Measurements from ENCODE around the gene ZBTB7A.
"Not testable (repeated sequence)": the region's sequence is repeated elsewhere in the genome, so short reads cannot be mapped to it uniquely, and the experiment has no call there.

The ZBTB7A gene

DNA sequence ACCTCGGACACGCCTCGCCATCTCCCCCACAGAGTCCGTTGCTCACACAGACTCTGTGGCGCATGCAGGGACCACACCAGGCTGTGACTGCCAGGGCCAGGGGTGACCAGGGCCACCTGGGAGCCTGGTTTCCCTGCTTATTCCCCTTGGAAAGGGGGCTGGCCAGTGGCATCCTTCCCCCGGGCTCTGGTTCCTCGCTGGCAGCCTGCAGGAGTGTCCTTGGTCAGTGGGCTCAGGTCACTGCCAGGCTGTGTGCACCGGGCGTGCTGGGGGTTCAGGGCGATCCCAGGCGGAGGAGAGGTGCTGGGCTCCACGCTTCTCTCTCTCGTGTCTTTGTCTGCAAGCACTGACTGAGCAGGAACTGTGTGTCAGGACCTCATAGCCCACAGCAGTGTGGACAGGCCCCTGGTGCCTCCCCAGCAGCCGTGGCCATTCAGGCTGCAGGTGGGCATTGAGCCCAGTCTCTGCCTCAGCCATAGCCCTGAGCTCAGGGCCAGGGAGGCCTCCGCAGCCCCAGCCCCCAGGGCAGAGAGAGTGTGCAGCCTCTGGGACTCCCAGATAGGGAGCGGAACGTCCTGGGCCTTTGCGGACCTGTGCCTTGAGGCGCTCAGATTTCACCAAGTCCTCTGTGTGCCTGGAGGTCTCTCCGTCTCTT lies 52.7 kb downstream of the ZBTB7A start:
- DNase-seq, result no peak

DNA sequence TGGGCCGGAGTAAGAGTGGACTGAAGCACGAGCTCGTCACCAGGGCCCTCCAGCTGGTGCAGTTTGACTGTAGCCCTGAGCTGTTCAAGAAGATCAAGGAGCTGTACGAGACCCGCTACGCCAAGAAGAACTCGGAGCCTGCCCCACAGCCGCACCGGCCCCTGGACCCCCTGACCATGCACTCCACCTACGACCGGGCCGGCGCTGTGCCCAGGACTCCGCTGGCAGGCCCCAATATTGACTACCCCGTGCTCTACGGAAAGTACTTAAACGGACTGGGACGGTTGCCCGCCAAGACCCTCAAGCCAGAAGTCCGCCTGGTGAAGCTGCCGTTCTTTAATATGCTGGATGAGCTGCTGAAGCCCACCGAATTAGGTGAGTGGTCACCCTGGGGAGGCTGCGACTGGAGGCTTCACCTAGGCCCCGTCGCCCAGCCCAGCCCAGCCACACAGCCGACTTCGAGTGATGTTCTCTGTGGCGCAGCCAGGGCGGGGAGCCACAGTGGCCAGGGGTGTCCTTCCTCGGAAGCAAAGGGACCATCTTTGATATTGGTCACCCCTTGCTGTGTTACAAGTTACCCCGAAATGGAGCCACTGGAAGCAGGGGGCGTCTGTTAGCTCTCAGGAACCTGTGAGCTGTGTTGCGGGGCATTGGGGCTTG lies 53.6 kb downstream of the ZBTB7A start:
- DNase-seq, result no peak

DNA sequence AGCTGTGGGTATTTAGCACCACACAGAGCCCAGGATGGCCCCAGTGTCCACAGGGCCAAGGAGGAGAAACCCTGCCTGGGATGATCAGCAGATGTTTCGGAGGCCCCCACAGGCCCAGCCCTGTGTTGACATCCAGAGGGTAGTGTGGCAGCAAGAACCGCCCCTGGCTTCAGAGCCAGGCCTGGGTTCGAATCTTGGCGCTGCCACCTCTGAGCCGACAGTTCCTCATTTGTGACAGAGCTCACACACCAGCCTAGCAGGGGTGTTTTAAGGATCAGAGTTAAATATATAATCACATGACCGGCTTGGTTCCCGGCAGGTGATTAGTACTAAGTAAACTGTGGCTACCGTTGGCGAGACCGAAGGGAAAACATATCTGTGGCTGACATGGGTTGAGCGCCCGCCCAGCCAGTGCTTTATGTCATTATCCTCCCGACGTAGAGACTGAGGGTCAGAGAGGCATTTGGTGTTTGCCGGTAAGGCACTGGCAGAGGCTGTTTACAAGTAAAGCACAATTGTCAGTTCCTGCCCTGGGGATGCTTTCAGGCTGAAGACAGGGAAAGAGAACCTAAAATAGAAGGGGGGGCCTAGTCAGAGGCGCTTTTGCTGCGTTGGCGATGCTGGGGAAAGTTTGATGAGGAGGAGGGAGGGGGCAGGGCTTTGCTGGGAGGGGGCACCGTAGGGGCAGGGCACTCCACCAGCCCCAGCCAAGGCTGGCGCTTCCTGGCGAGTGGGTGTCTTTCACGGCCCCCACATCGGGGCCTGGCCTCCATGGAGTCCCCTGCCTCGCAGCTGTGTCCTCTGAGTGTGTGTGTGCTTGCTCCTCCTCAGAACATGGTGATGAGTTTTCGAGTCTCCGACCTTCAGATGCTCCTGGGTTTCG lies 54.4 kb downstream of the ZBTB7A start:
- DNase-seq, result peak; percentile 83

DNA sequence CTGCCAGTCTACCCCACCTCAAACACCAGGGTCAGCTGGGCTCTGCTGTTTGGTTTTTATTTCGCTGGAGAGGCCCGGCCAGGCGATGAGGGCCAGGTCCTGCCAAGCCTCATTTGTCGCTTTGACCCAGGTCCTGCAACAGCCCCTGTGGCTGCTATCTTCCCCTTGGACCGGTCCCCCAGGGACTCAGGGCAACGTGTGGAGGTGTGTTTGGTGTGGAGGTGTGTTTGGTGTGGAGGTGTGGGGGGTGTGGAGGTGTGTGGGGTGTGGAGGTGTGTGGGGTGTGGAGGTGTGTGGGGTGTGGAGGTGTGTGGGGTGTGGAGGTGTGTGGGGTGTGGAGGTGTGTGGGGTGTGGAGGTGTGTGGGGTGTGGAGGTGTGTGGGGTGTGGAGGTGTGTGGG lies 55.3 kb downstream of the ZBTB7A start:
- DNase-seq, result not testable (repeated sequence)

DNA sequence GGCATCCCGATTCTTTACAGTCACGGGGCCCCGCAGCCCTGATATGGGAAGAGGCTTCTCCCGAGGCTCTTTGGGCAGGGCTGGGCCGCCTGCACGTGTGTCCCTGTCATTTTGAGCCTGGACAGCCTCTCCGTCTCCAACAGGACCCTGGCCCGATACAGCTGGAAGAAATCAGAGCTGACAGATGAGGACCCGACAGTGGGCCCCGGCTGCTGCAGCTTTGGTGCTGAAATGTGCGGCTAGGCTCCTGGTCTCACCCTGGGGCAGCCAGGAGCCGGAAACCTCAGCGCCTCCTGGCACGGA lies 55.9 kb downstream of the ZBTB7A start:
- DNase-seq, result no peak

DNA sequence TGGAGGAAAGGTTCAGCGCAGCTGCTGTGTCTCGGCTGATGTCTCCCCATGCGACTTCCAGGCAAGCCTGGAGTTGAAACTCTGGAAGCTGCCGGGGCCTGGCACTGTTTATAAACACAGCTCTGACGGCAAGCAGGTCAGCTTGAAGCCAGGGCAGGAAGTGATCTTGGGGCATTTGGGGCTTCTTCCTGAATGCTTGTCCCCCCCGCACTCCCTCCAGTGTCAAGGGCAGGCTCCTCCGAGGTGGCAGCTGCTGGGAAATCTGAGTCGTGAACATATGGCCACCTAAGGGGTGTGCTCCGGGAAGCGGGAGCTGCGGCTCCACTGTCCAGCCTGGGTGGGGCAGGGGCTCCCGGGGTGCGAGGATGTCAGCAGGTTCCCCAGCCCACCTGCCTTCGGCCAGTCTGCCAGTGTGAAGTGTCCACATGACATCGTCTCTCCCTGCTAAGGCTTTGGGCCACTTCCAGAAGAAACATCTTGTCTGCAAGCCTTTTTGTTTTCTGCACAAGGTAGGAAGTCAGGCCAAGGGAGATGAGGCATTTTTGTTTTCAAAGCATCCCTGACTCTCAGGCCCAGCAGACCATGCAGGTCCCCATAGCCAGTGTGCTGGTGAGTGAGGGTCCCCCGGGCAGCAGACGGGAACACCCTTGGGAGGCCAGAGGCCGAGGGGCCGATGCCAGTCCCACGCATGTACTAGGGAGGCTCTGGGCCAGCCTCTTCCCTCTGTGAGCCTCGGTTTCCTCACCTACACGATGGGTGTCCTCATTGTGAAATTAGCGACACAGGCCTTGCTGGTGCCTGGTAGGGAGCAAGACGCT lies 56.5 kb downstream of the ZBTB7A start:
- no peak for DNase-seq

DNA sequence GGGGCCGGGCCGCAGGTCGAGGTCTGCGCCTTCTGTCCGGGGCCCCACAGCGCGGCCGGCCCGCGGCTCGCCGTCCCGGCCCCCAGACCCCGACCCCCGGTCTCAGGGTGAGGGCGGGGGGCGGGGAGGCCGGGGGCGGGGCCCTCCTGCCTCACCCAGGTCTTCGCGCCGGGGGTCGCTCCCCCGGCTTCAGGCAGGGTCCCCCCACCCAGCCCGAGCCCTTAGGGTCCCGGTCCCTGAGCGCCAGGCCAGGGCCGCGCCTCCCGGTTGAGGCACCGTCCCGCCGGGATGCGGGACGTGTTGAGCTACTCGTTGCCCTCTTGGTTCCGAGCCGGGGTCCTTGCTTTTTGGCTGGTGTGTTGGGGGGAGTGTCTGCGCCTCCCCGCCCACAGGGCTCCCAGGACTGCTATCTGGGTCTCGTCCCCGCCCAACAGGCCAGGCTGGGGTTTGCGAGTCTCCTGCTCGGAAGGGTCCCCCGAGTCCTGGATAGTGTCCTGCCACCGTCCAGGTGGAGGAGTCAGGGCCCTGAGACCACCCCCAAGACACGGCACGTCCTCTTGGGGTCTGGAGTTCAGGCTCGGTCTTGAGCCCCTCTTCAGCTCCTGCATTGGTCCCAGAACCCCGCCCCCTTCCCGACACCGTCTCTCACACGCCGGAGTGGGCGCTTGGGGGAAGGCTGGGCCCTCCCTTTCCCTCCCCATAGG lies 58.7 kb downstream of the ZBTB7A start:
- DNase-seq, result no peak

DNA sequence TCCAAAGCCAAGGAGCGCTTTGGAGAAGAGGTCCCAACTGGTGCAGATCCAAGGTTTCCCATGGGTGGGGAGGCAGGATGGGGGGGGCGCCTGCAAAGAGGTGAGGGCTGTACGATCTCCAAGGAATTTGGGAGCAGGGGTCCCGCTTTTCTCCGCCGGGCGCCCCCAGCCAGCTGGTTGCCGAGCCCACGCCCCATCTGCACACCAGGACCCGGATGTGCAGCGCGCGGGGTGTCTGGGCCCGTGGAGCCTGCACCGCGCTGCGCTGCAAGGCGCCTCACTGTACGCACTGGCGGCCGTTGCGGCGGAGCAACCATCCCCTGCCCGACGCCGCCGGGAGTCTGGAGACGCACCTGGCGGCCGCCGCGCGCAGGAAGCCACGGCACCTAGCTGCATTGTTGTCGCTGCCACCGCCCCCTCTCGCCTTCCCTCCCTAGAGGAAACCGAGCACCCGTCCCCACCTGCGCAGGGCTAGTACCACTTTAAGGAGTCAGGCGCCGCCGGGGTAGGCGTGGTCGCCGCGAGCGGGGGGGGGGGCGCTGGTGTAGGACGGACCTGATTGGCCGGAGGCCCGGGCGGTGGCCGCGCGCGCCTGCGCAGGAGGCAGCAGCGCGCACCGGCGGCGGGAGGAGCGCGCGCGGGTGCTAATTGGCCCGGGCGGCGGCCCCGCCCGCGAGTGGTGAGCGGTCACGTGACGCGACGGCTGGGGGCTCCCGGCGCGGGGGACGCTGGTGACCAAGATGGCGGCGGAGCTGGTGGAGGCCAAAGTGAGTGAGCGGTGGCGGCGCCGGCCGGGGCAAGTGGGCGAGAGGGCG lies 59.5 kb downstream of the ZBTB7A start, which contains the start of gene PIAS4:
Gene PIAS4 (plus strand): TSS at position 716 of the 815 bp plus-strand sequence. CDS start 25 bp downstream, at position 741.
- peak; percentile 98 for DNase-seq

DNA sequence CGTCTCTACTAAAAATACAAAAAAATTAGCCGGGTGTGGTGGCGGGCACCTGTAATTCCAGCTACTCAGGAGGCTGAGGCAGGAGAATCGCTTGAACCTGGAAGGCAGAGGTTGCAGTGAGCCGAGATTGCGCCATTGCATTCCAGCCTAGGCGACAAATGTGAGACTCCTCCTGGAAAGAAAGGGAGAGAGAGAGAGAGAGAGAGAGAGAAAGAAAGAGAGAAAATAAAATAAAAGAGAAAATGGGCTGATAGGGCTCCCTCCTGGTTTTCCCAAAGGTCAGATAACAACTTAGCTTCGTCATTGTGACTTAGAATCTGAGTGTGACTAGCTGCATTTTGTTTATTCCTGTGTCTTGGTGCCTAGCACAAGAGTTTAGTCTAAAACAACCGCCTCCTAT lies 61.3 kb downstream of the ZBTB7A start:
- not testable (repeated sequence) for DNase-seq

DNA sequence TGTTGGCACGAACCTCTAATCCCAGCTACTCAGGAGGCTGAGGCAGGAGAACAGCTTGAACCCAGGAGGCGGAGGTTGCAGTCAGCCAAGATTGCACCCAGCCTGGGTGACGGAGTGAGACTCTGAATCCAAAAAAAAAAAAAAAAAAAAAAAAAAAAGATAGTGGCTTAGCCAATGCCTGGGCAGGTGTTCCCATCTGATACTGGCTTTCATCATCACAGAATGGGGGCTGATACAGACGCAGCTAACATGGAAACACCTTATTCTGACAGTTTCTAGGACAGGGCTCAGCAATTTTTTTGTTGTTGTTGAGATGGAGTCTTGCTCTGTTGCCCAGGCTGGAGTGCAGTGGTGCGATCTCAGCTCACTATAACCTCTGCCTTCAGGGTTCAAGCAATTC lies 65.9 kb downstream of the ZBTB7A start:
- DNase-seq, result not testable (repeated sequence)

DNA sequence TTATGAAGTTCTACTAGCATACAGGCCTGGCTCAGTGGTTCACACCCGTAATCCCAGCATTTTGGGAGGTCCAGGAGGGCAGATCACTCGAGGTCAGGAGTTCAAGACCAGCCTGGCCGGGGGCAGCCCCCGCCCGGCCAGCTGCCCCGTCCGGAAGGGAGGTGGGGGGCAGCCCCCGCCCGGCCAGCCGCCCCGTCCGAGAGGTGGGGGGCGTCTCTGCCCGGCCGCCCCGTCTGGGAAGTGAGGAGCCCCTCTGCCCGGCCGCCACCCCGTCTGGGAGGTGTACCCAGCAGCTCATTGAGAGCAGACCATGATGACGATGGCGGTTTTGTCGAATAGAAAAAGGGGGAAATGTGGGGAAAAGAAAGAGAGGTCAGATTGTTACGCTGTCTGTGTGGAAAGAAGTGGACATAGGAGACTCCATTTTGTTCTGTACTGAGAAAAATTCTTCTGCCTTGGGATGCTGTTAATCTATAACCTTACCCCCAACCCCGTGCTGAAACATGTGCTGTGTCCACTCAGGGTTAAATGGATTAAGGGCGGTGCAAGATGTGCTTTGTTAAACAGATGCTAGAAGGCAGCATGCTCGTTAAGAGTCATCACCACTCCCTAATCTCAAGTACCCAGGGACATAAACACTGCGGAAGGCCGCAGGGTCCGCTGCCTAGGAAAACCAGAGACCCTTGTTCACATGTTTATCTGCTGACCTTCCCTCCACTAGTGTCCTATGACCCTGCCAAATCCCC lies 67.9 kb downstream of the ZBTB7A start:
- DNase-seq, result not testable (repeated sequence)

DNA sequence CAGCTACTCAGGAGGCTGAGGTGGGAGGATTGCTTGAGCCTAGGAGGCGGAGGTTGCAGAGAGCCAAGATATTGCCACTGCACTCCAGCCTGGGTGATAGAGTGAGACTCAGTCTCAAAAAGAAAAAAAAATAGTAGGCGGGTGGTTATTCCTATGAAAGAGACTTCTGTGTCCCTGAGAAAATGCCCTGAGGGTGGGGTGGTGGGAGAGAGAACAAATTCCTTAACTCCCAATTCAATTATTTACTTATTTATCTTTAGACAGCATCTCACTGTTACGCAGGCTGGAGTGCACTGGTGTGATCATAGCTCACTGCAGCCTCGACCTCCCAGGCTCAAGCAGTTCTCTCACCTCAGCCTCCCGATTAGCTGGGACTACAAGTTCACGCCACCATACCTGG lies 71.1 kb downstream of the ZBTB7A start:
- no peak for DNase-seq

Measured in NCI-H2029 (cell line).